H1 (cell line): Measurements from ENCODE around the gene METTL18. TPM values are rescaled to one million over a fixed set of nuclear protein-coding genes. Genes with fewer than 3 reads are reported as not detected.

Experiments used
- CEBPB ChIP-seq: IDR thresholded peaks from 2 replicates; pipeline ENCODE4 v1.6.1; 2012; ENCODE audit warnings: low read depth, low read length
- CHD7 ChIP-seq: fragments of 300-600 bp; sonication (generic); IDR thresholded peaks from 2 replicates; pipeline ENCODE4 v1.7.1; 2012; ENCODE audit warnings: low read length, moderate library complexity, mild to moderate bottlenecking, inconsistent platforms; ENCODE audit not compliant: insufficient replicate concordance
- KDM5A ChIP-seq: fragments of 200-600 bp; IDR thresholded peaks from 2 replicates; pipeline ENCODE4 v1.7.1; 2012; ENCODE audit warnings: mild to moderate bottlenecking, low read length, inconsistent platforms, mixed read lengths
- MAX ChIP-seq: IDR thresholded peaks from 2 replicates; pipeline ENCODE4 v1.6.1; 2012; ENCODE audit warnings: inconsistent platforms
- SUZ12 ChIP-seq: fragments of 200-600 bp; sonication (generic); IDR thresholded peaks from 2 replicates; pipeline ENCODE4 v1.6.1; 2012; ENCODE audit warnings: mild to moderate bottlenecking, inconsistent platforms, low read length, moderate library complexity, mixed read lengths
- TCF12 ChIP-seq: IDR thresholded peaks from 2 replicates; pipeline ENCODE4 v1.6.1; 2011; ENCODE audit warnings: low read depth, mild to moderate bottlenecking, low read length
- USF2 ChIP-seq: IDR thresholded peaks from 2 replicates; pipeline ENCODE4 v1.6.1; 2011; ENCODE audit warnings: low read length, improper control_type of control experiment
- polyA plus RNA-seq, 7 experiments: library from polyadenylated mRNA; depleted of rRNA in 3 of 7; stranded (reverse) in 5 of 7; unstranded in 2 of 7; fragments of >200 nt in 5 of 7; fragments of 200-250 nt in 2 of 7; gene quantifications; 1 replicate in 5 of 7; 2 replicates in 1 of 7; 4 replicates in 1 of 7; pipeline versions ENCODE4 v1.2.1 to v1.2.3, GENCODE V29; 2011 to 2013; ENCODE audit warnings: missing spikeins in 2 of 7, mixed read lengths in 2 of 7
- total RNA-seq: library from RNA; stranded (reverse); fragmentation: NEBNext Ultra II Directional; extraction: Animal tissue kit (Norgen Biotek cat#: 25700); gene quantifications from 2 replicates; pipeline ENCODE4 v1.2.1, GENCODE V29; 2021

The METTL18 gene
- total and polyA plus RNA-seq, 2 of the 8 experiments (the other 6 are each of a cell fraction or from before 2014, with no cell fraction given): 1.4 to 7.6 TPM

DNA sequence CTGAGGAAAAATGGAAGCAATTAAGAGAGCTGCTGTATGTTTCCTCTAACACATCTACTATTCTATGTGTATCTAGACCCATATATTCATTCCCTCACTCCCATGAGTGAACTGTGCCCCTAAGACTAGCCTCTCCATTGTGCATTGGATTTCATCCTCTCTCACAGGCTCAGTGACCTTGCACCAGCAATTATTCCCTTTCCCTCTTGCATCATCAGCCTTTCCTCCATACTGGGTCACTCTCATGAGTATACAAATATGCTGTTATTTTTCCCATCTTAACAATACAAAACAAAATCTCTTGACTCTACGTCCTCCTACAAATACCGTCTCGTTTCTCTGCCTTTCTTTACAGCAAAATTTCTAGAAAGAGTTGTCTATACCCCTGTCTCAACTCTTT is 29.4 kb upstream of the METTL18 start (continued):
- TF ChIP-seq CHD7: no peak
- TF ChIP-seq USF2: no peak
- TF ChIP-seq MAX: no peak
- TF ChIP-seq SUZ12: no peak
- TF ChIP-seq CEBPB: no peak
- no peak for TF ChIP-seq TCF12
- TF ChIP-seq KDM5A: no peak
- TF ChIP-seq, all 59 proteins: peak for 0
